ENCODE measurements around the gene TMEM161A. TPM values are rescaled to one million over a fixed set of nuclear protein-coding genes. Genes with fewer than 3 reads are reported as not detected.

The TMEM161A gene
- total and polyA plus RNA-seq, 9 of the 15 experiments (the other 6 are each of a cell fraction or from before 2014, with no cell fraction given) = 0.63 to 92.3 (median 38.9) TPM

- TF ChIP-seq KAT2B (IDR thresholded peaks at IDR 0.05; ENCODE audit: low read depth, low read length) (no peak), MXD1 (CRISPR knock-in tag; IDR thresholded peaks at IDR 0.05; ENCODE audit: borderline replicate concordance, poor library complexity, severe bottlenecking) (no peak), ZNF445 (CRISPR knock-in tag; IDR thresholded peaks at IDR 0.05; ENCODE audit: low read depth) (no peak), ZNF146 (CRISPR knock-in tag; IDR thresholded peaks at IDR 0.05; ENCODE audit: unreplicated experiment) (no peak), TAL1 (IDR thresholded peaks at IDR 0.05) (no peak), ZNF239 (CRISPR knock-in tag; IDR thresholded peaks at IDR 0.05) (no peak), EWSR1 (IDR thresholded peaks at IDR 0.05; ENCODE audit: borderline replicate concordance, low read depth, partially characterized antibody) (no peak), RNF2 (IDR thresholded peaks at IDR 0.05) (0 out of 2 replicates have a peak, but pooled peaks have one; percentile 37), RBM25 (IDR thresholded peaks at IDR 0.05; ENCODE audit: low read depth, low read length, severe bottlenecking) (peak; percentile 98), CHAMP1 (IDR thresholded peaks at IDR 0.05) (no peak), BACH1 (tag; IDR thresholded peaks at IDR 0.05) (no peak), ESRRA (IDR thresholded peaks at IDR 0.05; ENCODE audit: borderline replicate concordance, low read depth) (no peak), TSHZ1 (CRISPR knock-in tag; IDR thresholded peaks at IDR 0.05) (no peak), MAFF (IDR thresholded peaks at IDR 0.05; ENCODE audit: low read length) (no peak), NFE2 (IDR thresholded peaks at IDR 0.05; ENCODE audit: low read depth) (no peak), SMAD4 (CRISPR knock-in tag; conservative IDR thresholded peaks at IDR 0.05) (peak; percentile 67), MAZ (CRISPR knock-in tag; conservative IDR thresholded peaks at IDR 0.05 in 1 of 2, IDR thresholded peaks at IDR 0.05 in 1 of 2) (peak; percentile 26 to 41; a peak in 1 of 4 replicates), NCOR1 (IDR thresholded peaks at IDR 0.05) (no peak), SP2 (IDR thresholded peaks at IDR 0.05; ENCODE audit: extremely low read depth, low read depth, low read length, poor library complexity, severe bottlenecking) (no peak), FOXJ2 (tag; IDR thresholded peaks at IDR 0.05) (peak; percentile 56; the same call in 1 of the 2 replicates), PTBP1 (IDR thresholded peaks at IDR 0.05; ENCODE audit: low read depth, low read length) (peak; percentile 91)
- TF ChIP-seq, protein P1, sequence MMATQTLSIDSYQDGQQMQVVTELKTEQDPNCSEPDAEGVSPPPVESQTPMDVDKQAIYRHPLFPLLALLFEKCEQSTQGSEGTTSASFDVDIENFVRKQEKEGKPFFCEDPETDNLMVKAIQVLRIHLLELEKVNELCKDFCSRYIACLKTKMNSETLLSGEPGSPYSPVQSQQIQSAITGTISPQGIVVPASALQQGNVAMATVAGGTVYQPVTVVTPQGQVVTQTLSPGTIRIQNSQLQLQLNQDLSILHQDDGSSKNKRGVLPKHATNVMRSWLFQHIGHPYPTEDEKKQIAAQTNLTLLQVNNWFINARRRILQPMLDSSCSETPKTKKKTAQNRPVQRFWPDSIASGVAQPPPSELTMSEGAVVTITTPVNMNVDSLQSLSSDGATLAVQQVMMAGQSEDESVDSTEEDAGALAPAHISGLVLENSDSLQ (IDR thresholded peaks at IDR 0.05) = no peak
Measured at GRCh38 chr19:19171821-19172532, 33.7 kb upstream of the TMEM161A start (continued).
